GM18951 (cell line): Measurements from ENCODE around the gene ASTL.
A peak's percentile ranks its signal among the peaks of the same experiment; 100 is the strongest.

Source experiments
- POLR2A ChIP-seq: IDR thresholded peaks from 4 replicates; pipeline ENCODE4 v1.6.1; 2011; ENCODE audit warnings: mild to moderate bottlenecking; ENCODE audit not compliant: insufficient read length, insufficient read depth; ENCODE audit errors: extremely low read depth
- in situ Hi-C: fragments of 300-500 bp; cut with MboI; formaldehyde crosslinking; loops from one replicate; pipeline ENCODE4 v1.12.0; 2022; ENCODE audit warnings: low sequenced_read_pairs, mixed read lengths, inconsistent platforms; ENCODE audit not compliant: unreplicated experiment

ASTL gene

DNA sequence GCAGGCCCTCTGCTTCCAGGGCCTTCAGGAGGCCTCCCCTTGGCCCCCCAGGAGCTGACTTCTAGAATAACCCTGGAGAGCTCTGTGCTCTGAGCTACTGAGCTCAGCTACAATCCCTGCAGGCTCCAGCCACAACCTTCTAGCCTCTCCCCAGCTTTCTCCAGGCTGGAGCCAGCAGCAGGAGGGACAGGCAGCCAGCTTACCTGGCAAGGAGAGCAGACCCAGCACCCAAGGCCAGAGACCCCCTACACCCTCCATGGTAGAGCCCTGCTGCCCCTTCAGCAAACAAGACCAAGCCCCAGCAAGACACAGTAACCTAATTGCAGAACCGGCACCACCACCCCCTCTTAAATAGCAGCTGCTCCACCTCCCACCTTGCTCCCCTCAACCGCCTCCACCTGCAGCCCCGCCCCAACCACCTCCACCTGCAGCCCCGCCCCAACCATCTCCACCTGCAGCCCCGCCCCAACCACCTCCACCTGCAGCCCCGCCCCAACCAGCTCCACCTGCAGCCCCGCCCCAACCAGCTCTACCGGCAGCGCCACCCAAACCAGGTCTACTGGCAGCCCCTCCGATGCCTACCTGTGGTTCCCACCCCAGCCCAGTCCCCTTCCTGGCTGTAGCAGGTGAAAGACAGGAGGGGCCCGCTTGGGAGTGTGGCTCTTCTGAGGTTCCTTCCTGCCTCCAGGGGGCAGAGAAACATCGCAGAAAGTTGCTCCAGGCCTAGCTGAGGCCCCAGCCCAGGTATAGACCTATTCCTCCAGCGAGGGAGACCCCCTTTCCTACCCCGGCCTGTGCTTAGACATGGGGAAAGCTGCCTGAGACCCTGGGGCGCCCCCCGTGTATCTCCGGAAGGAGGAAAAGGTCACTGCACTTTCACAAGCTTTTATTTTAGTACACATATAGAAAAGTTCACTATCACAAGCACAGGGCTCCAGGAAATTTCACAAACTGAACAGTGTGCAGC is at the start of gene ASTL:
Gene ASTL, minus strand, starts transcription at position 324 of the 967 bp plus-strand sequence. Its CDS starts 66 bp downstream, at position 258.
- in situ Hi-C loops = no loop called here
- TF ChIP-seq POLR2A = no peak

DNA sequence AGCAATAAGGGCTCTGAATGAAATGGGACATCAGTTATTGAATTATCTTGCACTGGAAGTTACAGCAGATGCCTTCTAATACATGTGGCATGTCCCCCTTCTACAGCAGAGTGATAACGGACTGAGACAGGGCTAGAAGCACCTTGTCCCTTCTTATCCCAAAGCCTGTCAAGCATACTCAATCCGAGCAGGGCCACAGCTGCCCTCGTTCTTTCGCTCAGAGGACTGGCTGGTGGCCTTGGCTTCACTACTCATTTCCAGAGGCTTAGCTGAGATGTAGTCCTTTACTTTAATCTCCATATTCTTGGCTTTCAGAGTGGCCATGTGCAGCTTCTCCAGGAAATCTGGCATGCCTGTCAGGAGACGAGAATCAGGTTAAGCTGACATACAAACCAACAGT is 48.3 kb upstream of the ASTL start:
- in situ Hi-C loops = loop anchor here (25.0 kb wide), 1 partner anchor 399 kb away; no protein-coding TSS in a partner anchor

DNA sequence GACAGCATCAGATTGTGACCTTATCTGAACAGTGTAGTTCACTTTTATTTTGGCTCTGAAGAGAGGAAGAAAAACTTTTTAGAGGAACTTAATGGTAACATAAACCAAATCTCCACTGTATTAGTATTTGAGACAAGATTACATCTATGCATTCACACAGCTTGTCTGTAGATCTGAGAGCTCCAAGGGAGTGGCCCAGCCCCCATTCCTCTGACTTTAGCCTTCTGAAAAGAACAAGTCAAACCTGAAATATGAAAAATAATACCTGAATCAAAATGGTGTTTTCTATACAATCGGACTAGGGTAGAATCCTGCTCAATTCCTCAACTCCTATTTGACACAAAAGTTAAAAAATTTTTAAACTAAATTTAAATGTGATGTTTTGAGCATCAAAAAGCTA is 47.2 kb upstream of the ASTL start:
- no peak for TF ChIP-seq POLR2A
- in situ Hi-C loops = loop anchor here (25.0 kb wide), 1 partner anchor 398 kb away; no protein-coding TSS in a partner anchor

More for the DNA sequence above, 48.3 kb upstream of the ASTL start:
- no peak for TF ChIP-seq POLR2A

DNA sequence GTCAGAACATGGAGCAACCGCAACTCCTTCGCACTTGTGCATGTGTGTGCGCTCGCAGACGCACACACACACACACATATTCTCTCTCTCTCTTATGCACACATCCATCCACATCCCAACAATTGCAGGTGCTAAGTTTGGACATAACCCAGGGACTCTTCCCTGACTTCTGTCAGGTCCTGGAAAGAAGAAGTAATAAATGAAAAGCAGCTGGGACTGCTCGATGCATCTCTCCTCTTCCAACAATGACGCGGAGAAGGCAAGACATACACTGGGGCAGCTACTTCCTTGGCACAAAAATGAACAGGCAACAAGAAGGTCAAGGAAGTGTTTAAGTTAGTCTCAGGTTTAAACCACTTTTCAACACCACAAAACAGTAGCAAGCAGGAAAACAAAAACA is 46.7 kb upstream of the ASTL start:
- no peak for TF ChIP-seq POLR2A
- in situ Hi-C loops = loop anchor here (25.0 kb wide), 1 partner anchor 398 kb away; no protein-coding TSS in a partner anchor

DNA sequence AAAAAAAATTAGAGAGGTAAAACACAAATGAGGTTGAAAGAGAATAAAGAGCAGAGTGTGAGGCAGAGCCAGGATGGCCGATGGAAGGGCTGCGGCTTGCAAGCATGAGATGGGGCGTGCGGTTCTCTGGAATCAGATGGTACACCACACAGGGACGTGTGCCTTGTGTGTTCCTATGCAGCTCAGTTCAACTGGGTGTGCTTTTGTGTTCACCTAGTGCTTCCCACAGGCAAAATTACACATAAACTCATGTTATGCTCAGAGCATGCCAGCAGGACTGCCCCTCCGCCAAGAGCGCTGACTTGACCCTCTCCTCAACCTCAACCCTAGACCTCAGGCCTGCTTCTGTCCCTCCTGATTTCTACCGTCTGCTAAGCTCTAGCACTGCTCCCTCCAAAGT is 45.9 kb upstream of the ASTL start:
- in situ Hi-C loops = loop anchor here (25.0 kb wide), 1 partner anchor 397 kb away; no protein-coding TSS in a partner anchor
- TF ChIP-seq POLR2A = peak; percentile 18

DNA sequence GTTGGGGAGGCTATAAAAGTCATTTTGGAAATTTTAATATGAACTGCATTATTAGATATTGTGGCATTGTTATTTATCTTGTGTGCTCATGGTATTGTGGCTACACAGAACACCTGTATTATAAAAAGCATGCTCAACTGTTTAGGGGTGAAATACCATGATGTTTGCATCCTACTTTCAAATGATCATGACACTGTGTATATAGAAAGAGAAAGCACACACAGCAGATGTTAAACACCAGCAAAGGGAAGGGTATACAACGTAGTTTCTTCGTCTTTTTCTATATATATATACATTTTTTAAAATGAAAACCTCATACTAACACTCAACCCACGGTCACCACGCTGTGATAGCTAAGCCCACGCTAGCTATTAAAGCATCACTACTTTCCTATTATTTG is 43.2 kb upstream of the ASTL start:
- in situ Hi-C loops = loop anchor here (25.0 kb wide), 1 partner anchor 394 kb away; no protein-coding TSS in a partner anchor
- TF ChIP-seq POLR2A = no peak

DNA sequence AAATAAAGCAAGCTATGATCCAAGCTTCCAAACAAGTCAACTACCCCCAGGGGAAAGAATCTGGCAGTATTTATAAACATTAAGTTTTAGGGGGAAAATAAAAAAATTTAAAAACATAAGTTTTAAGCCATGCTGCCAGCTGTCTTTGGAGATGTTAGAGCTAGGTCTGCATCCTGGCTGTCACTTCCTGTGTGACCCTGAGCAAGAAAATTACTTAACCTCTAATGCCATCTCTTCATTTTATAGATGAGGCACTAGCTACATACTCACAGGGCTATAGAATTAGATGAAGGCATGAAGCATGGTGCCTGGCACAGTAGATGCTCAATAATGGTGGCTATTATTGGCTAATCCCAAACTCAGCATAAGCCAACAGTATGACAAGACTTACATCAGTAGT is 42.2 kb upstream of the ASTL start:
- TF ChIP-seq POLR2A = no peak

DNA sequence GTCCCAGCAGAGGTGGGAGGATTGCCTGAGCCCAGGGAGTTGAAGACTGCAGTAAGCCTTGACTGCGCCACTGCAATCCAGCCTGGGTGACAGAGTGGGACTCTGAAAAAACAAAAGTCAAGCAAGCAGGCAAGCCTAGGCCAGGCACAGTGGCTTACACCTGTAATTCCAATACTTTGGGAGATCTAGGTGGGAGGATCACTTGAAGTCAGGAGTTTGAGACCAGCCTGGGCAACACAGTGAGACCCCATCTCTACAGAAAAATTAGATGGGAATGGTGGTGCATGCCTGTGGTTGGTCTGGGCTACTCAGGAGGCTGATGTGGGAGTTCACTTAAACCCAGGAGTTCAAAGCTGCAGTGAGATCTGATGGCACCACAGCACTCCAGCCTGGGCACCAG is 41.7 kb upstream of the ASTL start:
- in situ Hi-C loops = loop anchor here (25.0 kb wide), 1 partner anchor 393 kb away; no protein-coding TSS in a partner anchor
- TF ChIP-seq POLR2A = no peak

More for the DNA sequence above, 42.2 kb upstream of the ASTL start:
- in situ Hi-C loops = loop anchor here (25.0 kb wide), 1 partner anchor 393 kb away; no protein-coding TSS in a partner anchor

DNA sequence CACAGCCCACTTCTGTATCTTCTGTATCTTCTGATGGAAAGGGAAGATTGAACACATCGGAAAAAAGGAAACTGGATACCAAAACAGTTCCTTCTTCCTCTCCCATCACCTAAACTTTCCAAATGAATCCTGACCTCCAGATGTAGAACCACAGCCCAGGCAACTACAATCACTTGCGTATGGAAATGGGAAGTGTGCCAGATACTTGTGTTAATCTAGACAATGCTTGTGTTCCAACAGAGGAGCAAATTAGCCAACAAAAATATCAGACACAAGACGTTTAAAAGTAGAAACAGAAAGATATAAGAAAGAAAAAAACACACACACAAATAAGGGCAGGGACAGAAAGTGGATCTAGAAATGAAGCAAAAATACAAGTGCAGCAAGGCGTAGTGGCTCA is 38.4 kb upstream of the ASTL start:
- in situ Hi-C loops = loop anchor here (25.0 kb wide), 1 partner anchor 389 kb away; no protein-coding TSS in a partner anchor
- TF ChIP-seq POLR2A = no peak

DNA sequence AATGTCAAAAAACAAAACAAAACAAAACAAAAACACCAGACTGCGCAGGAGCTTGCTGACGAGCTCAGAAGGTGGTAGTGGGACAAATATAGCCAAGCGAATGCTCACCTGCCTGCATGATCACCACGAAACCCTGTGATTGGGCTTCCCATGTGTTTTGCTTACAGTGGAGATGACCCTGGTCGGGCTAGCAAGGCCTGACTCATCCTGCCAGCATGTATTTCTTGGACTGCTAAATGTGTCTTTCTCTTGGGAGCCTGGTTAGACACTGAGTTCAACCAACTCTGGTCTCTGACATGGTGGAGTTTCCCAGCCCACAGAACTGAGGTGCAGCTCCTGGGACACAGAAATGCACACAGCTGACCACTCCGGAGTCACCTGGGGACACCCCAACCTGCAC is 37.6 kb upstream of the ASTL start:
- no peak for TF ChIP-seq POLR2A
- in situ Hi-C loops = loop anchor here (25.0 kb wide), 1 partner anchor 389 kb away; no protein-coding TSS in a partner anchor

DNA sequence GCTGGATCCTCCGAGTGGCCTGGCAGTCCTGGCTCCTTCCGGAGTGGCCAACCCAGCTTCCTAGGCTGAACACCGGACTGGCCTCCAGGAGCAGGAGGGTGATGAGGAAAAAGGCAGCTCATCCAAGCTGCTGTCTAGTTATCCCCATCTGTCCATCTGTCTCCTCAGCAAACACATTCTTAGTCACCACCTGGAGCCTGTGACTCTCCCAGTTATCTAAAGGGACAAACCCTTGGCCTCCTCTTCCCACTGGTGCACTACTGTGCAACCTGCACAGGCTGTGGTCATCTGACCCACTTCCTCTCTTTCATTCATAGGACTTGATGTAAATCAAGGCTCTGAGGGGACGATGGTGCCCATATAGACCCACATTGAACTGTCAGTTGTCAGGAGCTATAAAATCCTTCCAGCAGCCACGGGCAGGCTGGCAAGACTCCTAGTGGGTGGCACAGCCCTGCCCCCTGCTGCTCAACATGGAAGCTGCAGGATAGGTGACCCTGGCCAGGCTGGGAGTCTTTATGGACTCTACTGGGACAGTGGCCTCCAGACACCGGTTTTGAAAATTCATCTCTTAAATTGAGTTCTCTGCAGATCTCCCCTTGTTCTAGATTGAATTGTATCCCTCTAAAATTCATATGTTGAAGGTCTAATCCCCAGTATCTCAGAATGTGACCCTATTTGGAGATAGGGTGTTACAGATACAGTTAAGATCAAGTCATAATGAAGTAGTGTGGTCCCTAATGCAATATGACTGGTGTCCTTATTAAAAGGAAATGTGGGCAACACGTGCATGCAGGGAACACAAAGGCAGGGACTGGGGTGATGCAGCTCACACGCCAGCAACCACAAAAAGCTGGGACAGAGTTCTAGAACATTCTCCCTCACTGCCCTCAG is 36.2 kb upstream of the ASTL start:
- in situ Hi-C loops = loop anchor here (25.0 kb wide), 1 partner anchor 387 kb away; no protein-coding TSS in a partner anchor

DNA sequence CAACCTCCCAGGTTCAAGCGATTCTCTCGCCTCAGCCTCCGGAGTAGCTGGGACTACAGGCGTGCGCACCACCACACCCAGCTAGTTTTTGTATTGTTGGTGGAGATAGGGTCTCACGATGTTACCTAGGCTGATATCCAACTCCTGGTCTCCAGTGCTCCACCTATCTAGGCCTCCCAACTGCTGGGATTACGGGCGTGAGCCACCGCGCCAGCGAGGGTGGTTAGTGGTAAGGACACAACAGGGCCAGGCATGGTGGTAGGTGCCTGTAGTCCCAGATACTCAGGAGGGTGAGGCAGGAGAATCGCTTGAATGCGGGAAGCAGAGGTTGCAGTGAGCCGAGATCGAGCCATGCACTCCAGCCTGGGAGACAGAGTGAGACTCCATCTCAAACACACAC is 33.5 kb upstream of the ASTL start:
- in situ Hi-C loops = no loop called here
- no peak for TF ChIP-seq POLR2A

More for the DNA sequence above, 36.2 kb upstream of the ASTL start:
- TF ChIP-seq POLR2A = no peak

DNA sequence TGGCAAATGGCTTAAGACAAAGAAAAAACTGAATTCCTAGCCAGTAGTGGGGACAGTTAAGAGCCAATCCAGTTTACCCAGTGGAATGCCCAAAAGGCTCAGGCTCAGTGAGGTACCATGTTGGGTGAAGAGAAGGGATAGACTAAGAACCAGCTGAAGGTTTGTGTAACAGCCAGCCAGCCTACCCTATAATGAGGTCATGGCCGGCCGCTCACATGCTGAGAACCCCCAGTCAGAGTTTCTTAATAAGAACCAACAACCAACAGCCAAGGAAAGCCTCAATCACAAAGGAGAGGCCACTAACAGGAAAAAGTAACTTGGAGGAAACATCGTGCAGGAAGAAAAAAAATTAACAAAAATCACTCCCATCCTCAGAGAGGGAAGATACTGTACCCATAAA is 32.3 kb upstream of the ASTL start:
- no peak for TF ChIP-seq POLR2A
- in situ Hi-C loops = no loop called here

DNA sequence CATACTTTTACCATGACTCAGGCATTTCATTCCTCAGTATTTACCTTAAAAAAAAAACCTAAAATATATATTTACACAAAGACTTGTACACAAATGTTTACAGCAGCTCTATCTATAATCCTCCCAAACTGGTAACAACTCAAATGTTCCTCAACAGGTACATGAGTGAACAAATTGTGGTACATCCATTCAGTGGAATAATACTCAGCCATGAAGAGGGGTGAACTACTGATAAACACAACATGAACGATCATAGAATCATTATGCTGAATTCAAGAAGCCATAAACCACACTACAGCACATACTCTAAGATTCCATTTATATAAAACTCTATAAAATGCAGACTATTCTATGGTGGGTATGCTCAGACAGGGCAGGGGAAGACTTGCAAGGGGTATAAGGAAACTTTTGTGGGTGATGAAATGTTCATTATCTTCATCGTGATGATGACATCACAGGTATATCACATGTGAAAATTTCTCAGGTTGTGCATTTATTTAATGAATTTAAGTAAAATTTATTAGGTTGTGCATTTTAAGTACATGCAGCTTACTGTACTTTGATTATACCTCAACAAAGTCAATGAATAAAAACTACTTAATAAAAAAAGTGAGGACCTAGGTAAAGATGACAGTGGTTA is 31.7 kb upstream of the ASTL start:
- in situ Hi-C loops = no loop called here
- TF ChIP-seq POLR2A = no peak
